GM21423 (cell line): ENCODE results near the gene FLVCR2.
"Not testable (repeated sequence)": the region's sequence is repeated elsewhere in the genome, so short reads cannot be mapped to it uniquely, and the experiment has no call there.

Source experiments
- ATAC-seq: cut with Tn5 transposase; IDR thresholded peaks from one replicate; pipeline ENCODE4 v1.9.1; 2021; ENCODE audit warnings: mild to moderate bottlenecking, moderate library complexity; ENCODE audit not compliant: unreplicated experiment

FLVCR2 gene

GRCh38 chr14:75658957-75659356 is 80.5 kb downstream of the FLVCR2 start:
- ATAC-seq = no peak

DNA sequence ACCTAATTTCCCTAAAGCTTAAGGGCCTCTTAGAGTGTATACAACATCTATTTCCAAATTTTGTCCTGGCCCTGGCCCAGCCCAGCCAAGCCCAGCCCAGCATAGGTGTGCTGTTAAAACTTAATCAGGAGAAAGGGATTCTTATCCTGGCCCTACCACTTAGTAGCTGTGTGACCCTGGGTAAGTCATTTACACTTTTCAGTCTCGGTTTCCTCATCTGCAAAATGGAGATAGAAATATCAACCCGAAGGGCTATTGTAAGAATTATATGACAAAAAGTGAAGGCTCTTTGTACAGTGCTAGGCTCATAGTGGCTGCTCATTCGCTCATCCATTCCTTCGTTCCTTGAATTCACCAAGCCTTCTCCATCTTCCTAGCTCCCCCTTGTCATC is 81.8 kb downstream of the FLVCR2 start:
- no peak for ATAC-seq

GRCh38 chr14:75660630-75661498 is 82.4 kb downstream of the FLVCR2 start, which contains the start of the genes ERG28 and TTLL5:
Gene ERG28 (minus strand): TSS chr14:75660876. CDS start chr14:75657502, 3,374 bp downstream.
Gene TTLL5 (plus strand): TSS chr14:75661246. CDS start chr14:75663150, 1,904 bp downstream.
- ATAC-seq = peak; percentile 97

- ATAC-seq = no peak
Measured at GRCh38 chr14:75661499-75661814, 83.0 kb downstream of the FLVCR2 start.

DNA sequence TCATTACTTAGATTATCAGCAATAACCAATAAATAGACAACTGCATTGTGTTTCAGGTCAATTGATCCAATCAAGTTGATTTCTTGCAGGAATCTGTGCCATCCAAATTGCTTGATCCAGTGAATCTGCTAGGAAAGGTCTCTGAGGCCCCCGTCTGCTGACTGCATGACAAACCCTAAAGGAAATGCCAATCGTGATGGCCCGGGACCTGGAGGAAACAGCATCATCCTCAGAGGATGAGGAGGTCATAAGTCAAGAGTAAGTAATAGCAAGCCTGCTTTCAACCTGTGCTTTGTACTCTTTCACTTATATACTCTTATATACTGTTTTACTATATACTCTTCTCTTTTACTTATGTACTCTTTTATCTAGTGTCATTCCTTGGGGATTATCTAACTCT is 84.5 kb downstream of the FLVCR2 start:
- no peak for ATAC-seq

- ATAC-seq = no peak
Measured at GRCh38 chr14:75667099-75667765, 88.8 kb downstream of the FLVCR2 start.

- ATAC-seq = no peak
Measured at GRCh38 chr14:75672605-75673192, 94.3 kb downstream of the FLVCR2 start.

DNA sequence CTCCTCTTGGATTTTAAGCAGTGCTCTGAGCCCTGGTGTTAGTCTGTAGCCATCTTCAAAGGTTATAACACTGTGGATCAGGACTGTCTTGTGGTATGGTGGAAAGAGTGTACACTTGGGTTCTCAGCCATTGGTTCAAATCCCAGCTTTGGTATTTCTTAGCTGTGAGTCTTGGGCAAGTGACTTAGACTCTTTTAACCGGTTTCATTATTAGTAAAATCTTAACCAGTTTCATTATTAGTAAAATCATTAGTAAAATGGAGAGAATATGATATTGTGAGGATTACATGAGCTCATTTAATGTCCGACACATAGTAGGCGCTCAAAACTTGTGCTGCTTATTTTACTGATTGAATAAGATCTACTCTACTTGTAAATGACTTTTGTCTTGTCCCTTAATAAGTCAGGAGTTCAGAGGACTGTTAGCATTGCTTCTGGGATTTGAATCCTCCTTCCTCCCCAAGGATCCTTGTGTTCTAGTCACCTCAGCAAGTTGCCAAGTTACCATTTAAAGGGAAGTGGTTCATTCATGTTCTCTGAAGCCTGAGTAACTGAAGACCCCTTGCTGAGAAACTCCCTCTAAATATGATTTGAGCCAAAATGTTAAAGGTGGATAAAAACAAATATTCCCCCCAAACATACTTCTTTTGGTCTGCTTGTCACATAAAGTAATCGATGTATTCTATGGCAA is 95.1 kb downstream of the FLVCR2 start:
- no peak for ATAC-seq

DNA sequence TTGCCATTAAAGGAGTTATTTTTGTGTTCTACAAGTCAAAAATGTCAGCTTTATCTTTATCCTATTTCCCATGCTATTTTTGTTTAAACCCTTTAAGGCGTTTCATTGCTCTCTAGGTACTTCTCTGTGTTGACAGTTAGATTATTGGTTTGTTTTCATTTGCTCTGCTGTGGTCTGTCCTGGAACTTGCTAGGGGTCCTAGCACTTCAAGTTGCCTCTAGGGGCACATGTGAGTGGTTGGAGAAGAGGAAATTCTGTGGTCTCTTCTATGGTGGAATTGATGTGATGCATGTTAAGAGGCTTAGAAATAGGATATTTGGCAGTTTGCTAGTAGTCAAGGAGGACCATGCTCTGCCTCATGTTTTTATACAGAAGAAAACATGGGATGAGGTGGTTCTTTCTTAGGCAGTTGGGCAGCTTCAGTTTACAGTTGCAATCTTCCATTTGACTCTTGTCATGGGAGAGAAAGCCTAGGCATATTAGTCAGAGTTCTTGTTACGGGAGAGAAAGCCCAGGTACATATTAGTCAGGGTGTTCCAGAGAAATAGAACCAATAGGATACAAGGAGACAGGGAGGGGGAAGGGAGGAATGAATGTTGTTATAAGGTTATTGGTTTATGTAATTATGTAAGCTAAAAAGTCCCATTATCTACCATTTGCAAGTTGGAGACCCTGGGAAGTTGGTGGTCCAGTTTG is 97.0 kb downstream of the FLVCR2 start:
- ATAC-seq = no peak

DNA sequence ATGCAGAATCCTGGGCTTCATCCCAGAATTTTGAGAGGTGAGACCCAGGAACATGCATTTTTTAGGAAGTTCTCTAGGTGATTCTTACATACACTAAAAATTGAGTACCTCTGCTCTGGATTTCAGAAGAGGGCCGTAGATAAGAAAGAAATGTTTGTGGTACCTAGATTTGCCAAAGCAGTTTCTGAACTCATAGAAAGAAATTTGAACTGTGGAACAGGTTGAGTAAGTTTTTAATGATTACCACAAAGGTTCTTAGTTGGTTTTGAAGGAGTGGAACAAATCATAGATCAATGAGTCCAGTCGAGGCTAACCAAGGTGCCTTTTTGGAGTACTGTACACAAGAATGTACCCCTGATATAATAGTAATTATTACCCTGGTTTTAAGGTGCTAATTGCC is 107.5 kb downstream of the FLVCR2 start:
- ATAC-seq = no peak

DNA sequence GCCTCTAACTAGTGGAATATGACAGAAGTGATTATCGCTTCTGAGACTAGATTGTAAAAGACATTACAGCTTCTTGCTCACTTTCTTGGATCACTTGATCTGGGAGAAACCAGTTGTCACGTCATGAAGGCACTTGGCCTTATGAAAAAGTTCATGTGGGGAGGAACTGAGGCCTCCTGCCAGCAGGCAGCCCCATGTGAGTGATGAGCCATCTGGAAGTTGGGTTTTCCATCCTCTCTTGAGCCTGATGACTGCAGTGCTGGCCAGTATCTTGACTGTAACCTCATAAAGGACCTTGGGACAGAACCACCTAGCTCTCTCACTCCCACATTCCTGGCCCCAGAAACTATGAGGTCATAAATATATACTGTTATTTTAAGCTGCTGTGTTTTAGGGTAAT is 110.6 kb downstream of the FLVCR2 start:
- no peak for ATAC-seq

- ATAC-seq = no peak
Measured at GRCh38 chr14:75690010-75690409, 111.6 kb downstream of the FLVCR2 start.

- not testable (repeated sequence) for ATAC-seq
Measured at GRCh38 chr14:75695025-75695424, 116.6 kb downstream of the FLVCR2 start.

DNA sequence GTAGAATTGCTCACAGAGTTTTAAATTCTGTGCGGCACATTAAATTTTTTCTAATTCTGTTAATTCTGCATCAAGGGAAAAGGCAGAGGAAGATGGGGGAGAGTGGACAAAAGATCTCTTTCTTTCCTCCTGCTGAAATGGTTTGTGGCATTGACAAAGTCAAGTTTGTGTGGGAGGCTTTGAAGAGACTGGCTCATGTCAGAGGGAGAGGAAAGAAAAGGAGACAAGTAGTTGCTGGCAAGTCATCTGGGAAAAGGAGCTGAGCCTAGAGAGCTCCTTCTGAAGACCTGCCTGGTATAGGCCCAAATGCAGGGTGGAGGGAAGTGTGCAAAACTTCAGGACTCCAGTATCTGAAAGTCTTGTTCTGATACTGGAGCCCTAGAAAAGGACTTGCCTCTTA is 119.0 kb downstream of the FLVCR2 start:
- no peak for ATAC-seq
